Endothelial cell of umbilical vein (primary cell): Measurements from ENCODE around the gene TSC22D1. TPM values are rescaled to one million over a fixed set of nuclear protein-coding genes. Genes with fewer than 3 reads are reported as not detected.

Experiments
- BruUV-seq: library from RNA; stranded (reverse); fragments of 400-500 nt; replicated peaks from 2 replicates; lab custom pipeline; 2021; lab: Mats Ljungman, UMichigan
- CTCF ChIA-PET: fragments of 300-600, 350-600 bp; sonication (Branson Sonifier 250); formaldehyde crosslinking; loops from one replicate; lab custom pipeline; 2021; ENCODE audit warnings: antibody characterized with exemption, inconsistent platforms; lab: Charles Lee
- POLR2A ChIA-PET: fragments of 300-600, 350-600 bp; sonication (Branson Sonifier 250); formaldehyde crosslinking; loops from one replicate; lab custom pipeline; 2021; ENCODE audit warnings: antibody characterized with exemption, inconsistent platforms; lab: Charles Lee
- DNase-seq: peaks from one replicate; pipeline ENCODE4 v3.0.0-alpha.2; 2011; ENCODE audit warnings: low read depth, low spot score
- FAIRE-seq: peaks from 2 replicates; lab custom pipeline; 2011; peaks lifted over from hg19 to GRCh38; lab: Jason Lieb, UNC
- H2AFZ ChIP-seq: 2 replicates; pipeline ENCODE4 v1.6.0; 2012; ENCODE audit warnings: low read depth, low read length, control low read depth, inconsistent platforms
- H3K27ac ChIP-seq: 2 replicates; pipeline ENCODE4 v1.5.1; 2011; ENCODE audit warnings: low read depth, mild to moderate bottlenecking, control low read depth, low read length, moderate library complexity; ENCODE audit not compliant: insufficient read depth
- H3K27me3 ChIP-seq, 2 experiments: 2 replicates each; pipeline versions ENCODE4 v1.6.0 to v1.6.1; 2011; ENCODE audit warnings: low read length in 2 of 2, mixed read lengths in 1 of 2; ENCODE audit not compliant: control insufficient read depth in 2 of 2, insufficient read depth in 2 of 2
- H3K36me3 ChIP-seq, 2 experiments: 2 replicates in 1 of 2; 3 replicates in 1 of 2; pipeline ENCODE4 v1.5.1; 2011; ENCODE audit warnings: low read length in 2 of 2, mild to moderate bottlenecking in 1 of 2, moderate library complexity in 1 of 2; ENCODE audit not compliant: control insufficient read depth in 2 of 2, insufficient read depth in 2 of 2; ENCODE audit errors: extremely low read depth in 1 of 2
- H3K4me1 ChIP-seq: 3 replicates; pipeline ENCODE4 v1.5.1; 2011; ENCODE audit warnings: mild to moderate bottlenecking, low read length; ENCODE audit not compliant: control insufficient read depth, insufficient read depth; ENCODE audit errors: extremely low read depth
- H3K4me2 ChIP-seq: 2 replicates; pipeline ENCODE4 v1.6.1; 2011; ENCODE audit warnings: low read length, control low read depth, mixed read lengths; ENCODE audit not compliant: insufficient read depth
- H3K4me3 ChIP-seq, 3 experiments: fragments of 200-600 bp in 1 of 3; sonication (generic), shearing (Covaris generic) in 1 of 3; replicated peaks in 1 of 3; 2 replicates each; pipeline ENCODE4 v1.5.1; 2011 to 2016; ENCODE audit warnings: control low read depth in 3 of 3, low read length in 3 of 3, mild to moderate bottlenecking in 2 of 3, inconsistent platforms in 1 of 3, low read depth in 1 of 3, moderate library complexity in 1 of 3; ENCODE audit not compliant: insufficient read depth in 1 of 3
- H3K79me2 ChIP-seq: 2 replicates; pipeline ENCODE4 v1.6.0; 2012; ENCODE audit warnings: low read length, inconsistent platforms; ENCODE audit not compliant: control insufficient read depth, insufficient read depth
- H3K9ac ChIP-seq: replicated peaks from 2 replicates; pipeline ENCODE3; 2011; ENCODE audit warnings: low read length, control low read depth; ENCODE audit not compliant: insufficient read depth; ENCODE audit errors: extremely low read depth
- H3K9me1 ChIP-seq: replicated peaks from 3 replicates; pipeline ENCODE4 v1.6.0; 2011; ENCODE audit warnings: mild to moderate bottlenecking, low read length; ENCODE audit not compliant: control insufficient read depth, insufficient read depth; ENCODE audit errors: extremely low read depth
- H3K9me3 ChIP-seq: replicated peaks from 2 replicates; pipeline ENCODE4 v1.5.1; 2012; ENCODE audit warnings: low read length, inconsistent platforms; ENCODE audit not compliant: control insufficient read depth, insufficient read depth
- H4K20me1 ChIP-seq: replicated peaks from 2 replicates; pipeline ENCODE3; 2011; ENCODE audit warnings: mild to moderate bottlenecking, low read length; ENCODE audit not compliant: control insufficient read depth, insufficient read depth; ENCODE audit errors: extremely low read depth
- CTCF ChIP-seq, 2 donors: IDR thresholded peaks; 1 replicate in 1 of 2; 2 replicates in 1 of 2; pipeline ENCODE4 v1.5.1; 2011; ENCODE audit warnings: low read length in 2 of 2, mild to moderate bottlenecking in 2 of 2, moderate library complexity in 2 of 2, control low read depth in 1 of 2, inconsistent platforms in 1 of 2, low read depth in 1 of 2; ENCODE audit not compliant: insufficient read depth in 1 of 2; ENCODE audit errors: extremely low read depth in 1 of 2
- GATA2 ChIP-seq: IDR thresholded peaks from 2 replicates; pipeline ENCODE4 v1.7.0; 2011; ENCODE audit warnings: low read depth, mild to moderate bottlenecking, moderate library complexity, mixed read lengths, low read length; ENCODE audit not compliant: insufficient read length, insufficient read depth
- MAX ChIP-seq: IDR thresholded peaks from 2 replicates; pipeline ENCODE4 v1.6.1; 2011; ENCODE audit not compliant: insufficient read depth, insufficient read length
- POLR2A ChIP-seq: IDR thresholded peaks from 2 replicates; pipeline ENCODE4 v1.6.1; 2012; ENCODE audit warnings: low read depth, mild to moderate bottlenecking, control low read depth, low read length
- POLR2AphosphoS5 ChIP-seq: IDR thresholded peaks from 2 replicates; pipeline ENCODE4 v1.6.1; 2012; ENCODE audit warnings: low read depth, mild to moderate bottlenecking, control low read depth, low read length, moderate library complexity; ENCODE audit not compliant: insufficient read depth
- dilution Hi-C: fragments of 300-500 bp; cut with MboI; formaldehyde crosslinking; loops from one replicate; pipeline ENCODE4 v1.15.0; 2019; ENCODE audit warnings: low sequenced_read_pairs; ENCODE audit not compliant: extremely low pct_ligation_motif_present
- intact Hi-C: fragments of 100-400 bp; cut with micrococcal nuclease; formaldehyde crosslinking; loops from one replicate; pipeline ENCODE4 v1.10.0; 2022
- polyA plus RNA-seq, 4 experiments: library from polyadenylated mRNA; depleted of rRNA in 3 of 4; stranded (reverse) in 3 of 4; unstranded in 1 of 4; fragments of >200 nt; gene quantifications; 2 replicates each; pipeline versions ENCODE4 v1.2.1 to v1.2.3, GENCODE V29; 2011 to 2012; ENCODE audit warnings: missing spikeins in 1 of 4
- total RNA-seq: library from RNA; stranded (reverse); gene quantifications from 2 replicates; pipeline ENCODE4 v1.2.3, GENCODE V29; 2021

Gene TSC22D1
- total and polyA plus RNA-seq, 2 donors (not counting 3 experiments of a cell fraction or from before 2014, with no cell fraction given), result 47.7 to 51.8 TPM

- BruUV-seq, result no TSS peak
- TF ChIP-seq POLR2AphosphoS5 (no peak), MAX (no peak), POLR2A (no peak), GATA2 (no peak)
- Histone ChIP-seq H3K27me3 (no peaks in the 10 kb centered on the region), H4K20me1 (no peaks in the 10 kb centered on the region), H2AFZ (no peak overlapping the region), H3K79me2 (peaks cover 2% of the 10 kb centered on the region), H3K36me3 (peaks cover 0 to 2% of the 10 kb centered on the region in 2 experiments), H3K4me2 (no peak overlapping the region), H3K27ac (no peak overlapping the region), H3K9ac (no peak overlapping the region), H3K9me1 (no peaks in the 10 kb centered on the region), H3K9me3 (no peaks in the 10 kb centered on the region), H3K4me1 (peaks cover 4% of the 10 kb centered on the region), H3K4me3 (no peak overlapping the region)
- DNase-seq, result no peak
- ChIA-PET POLR2A (no interaction called here), CTCF (no interaction called here)
- dilution Hi-C loops (no loop called here), intact Hi-C loops (no loop called here)
- FAIRE-seq, result no peak
Observed at GRCh38 chr13:44541601-44542000, 34.5 kb downstream of the TSC22D1 start.

DNA sequence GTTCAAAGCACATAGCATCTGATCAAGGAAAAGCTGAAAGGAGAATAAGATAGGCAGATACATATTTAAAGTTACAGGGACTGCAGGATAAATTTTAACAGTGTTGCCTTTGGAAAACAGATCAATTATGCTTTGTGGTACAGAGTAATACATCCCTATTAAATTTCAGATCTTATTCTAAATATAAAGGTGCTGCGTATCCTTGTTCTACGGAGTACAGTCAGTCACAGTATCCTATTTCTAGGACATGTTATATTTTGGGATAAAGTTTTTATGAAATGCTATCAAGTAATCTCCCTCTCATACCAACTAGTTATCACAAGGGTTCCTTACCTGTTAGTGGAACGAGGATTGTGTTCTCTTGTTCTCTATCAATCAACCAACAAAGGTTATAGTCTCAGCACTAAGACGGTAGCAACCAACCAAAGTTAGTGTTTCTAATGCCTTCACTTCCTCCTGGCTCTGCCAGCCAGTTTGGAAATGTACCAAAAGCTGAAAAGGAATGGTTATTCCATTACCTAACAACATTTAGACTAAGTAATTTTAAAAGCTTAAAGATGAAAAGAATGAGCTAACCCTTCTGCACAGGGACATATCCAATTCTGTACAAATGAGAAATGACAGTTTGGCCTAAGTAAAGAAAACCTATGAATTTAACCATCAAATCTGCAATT lies 35.2 kb downstream of the TSC22D1 start:
- Histone ChIP-seq H3K27me3 (no peaks in the 10 kb centered on the region), H3K9ac (no peak overlapping the region), H3K27ac (no peak overlapping the region), H3K9me1 (no peaks in the 10 kb centered on the region), H3K4me3 (no peak overlapping the region), H3K9me3 (no peaks in the 10 kb centered on the region), H2AFZ (no peak overlapping the region), H3K36me3 (peaks cover 0 to 2% of the 10 kb centered on the region in 2 experiments), H3K79me2 (peaks cover 2% of the 10 kb centered on the region), H4K20me1 (no peaks in the 10 kb centered on the region), H3K4me1 (peaks cover 4% of the 10 kb centered on the region), H3K4me2 (no peak overlapping the region)
- TF ChIP-seq POLR2AphosphoS5 (no peak), CTCF (IDR thresholded peaks at IDR 0.05; ENCODE audit: extremely low read depth in 1 of 2, insufficient read depth in 1 of 2, low read depth in 1 of 2, low read length in 2 of 2) (no peak)
- no TSS peak for BruUV-seq
- intact Hi-C loops, result no loop called here
- CTCF ChIA-PET, result interaction anchor here (1.0 to 1.5 kb wide), 4 partner anchors 15 to 20 kb away, joined by 3 to 5 read pairs (median 3); no protein-coding TSS in a partner anchor
- dilution Hi-C loops, result no loop called here
- FAIRE-seq, result no peak
- peak; percentile 11 for DNase-seq
- POLR2A ChIA-PET, result no interaction called here
